Neural progenitor cell (in vitro differentiated cells): Measurements from ENCODE around the gene ARL6. TPM values are rescaled to one million over a fixed set of nuclear protein-coding genes. Genes with fewer than 3 reads are reported as not detected.

Experiments
- DNase-seq: peaks from one replicate; pipeline ENCODE4 v3.0.0-alpha.2; 2016; ENCODE audit warnings: low spot score
- H2AFZ ChIP-seq: fragments of 200-600 bp; sonication (generic); replicated peaks from 2 replicates; pipeline ENCODE4 v1.6.1; 2016; ENCODE audit warnings: antibody characterized with exemption
- H3F3A ChIP-seq: fragments of 200-600 bp; sonication (generic); 2 replicates; pipeline ENCODE4 v1.6.1; 2016; ENCODE audit warnings: antibody characterized with exemption, low read depth
- H3K27ac ChIP-seq: fragments of 200-600 bp; sonication (generic); 2 replicates; pipeline ENCODE4 v1.5.1; 2016; ENCODE audit warnings: mild to moderate bottlenecking
- H3K27me3 ChIP-seq: fragments of 200-600 bp; sonication (generic); 2 replicates; pipeline ENCODE4 v1.6.1; 2016; ENCODE audit warnings: mild to moderate bottlenecking, moderate library complexity
- H3K36me3 ChIP-seq: fragments of 200-600 bp; sonication (generic); 2 replicates; pipeline ENCODE4 v1.5.1; 2016
- H3K4me1 ChIP-seq: fragments of 200-600 bp; sonication (generic); 2 replicates; pipeline ENCODE4 v1.6.1; 2016; ENCODE audit warnings: mixed run types
- H3K4me2 ChIP-seq: fragments of 200-600 bp; sonication (generic); 2 replicates; pipeline ENCODE4 v1.6.1; 2016
- H3K4me3 ChIP-seq: fragments of 200-600 bp; sonication (generic); 2 replicates; pipeline ENCODE4 v1.5.1; 2016
- H3K79me2 ChIP-seq: fragments of 200-600 bp; sonication (generic); 2 replicates; pipeline ENCODE4 v1.6.1; 2016; ENCODE audit warnings: low read depth
- H3K9ac ChIP-seq: fragments of 200-600 bp; sonication (generic); 2 replicates; pipeline ENCODE4 v1.6.1; 2016
- H3K9me3 ChIP-seq: fragments of 200-600 bp; sonication (generic); 2 replicates; pipeline ENCODE4 v1.5.1; 2016; ENCODE audit warnings: low read depth
- H4K20me1 ChIP-seq: fragments of 200-600 bp; sonication (generic); 2 replicates; pipeline ENCODE4 v1.6.1; 2016; ENCODE audit warnings: low read depth
- H3K27ac Mint-ChIP-seq: 3 replicates; pipeline ENCODE4 v1.8.0; 2021; ENCODE audit warnings: mixed read lengths
- H3K27me3 Mint-ChIP-seq: 2 replicates; pipeline ENCODE4 v1.8.0; 2022; ENCODE audit warnings: low read depth, mild to moderate bottlenecking, inconsistent platforms, moderate library complexity, mixed read lengths; ENCODE audit not compliant: insufficient read depth
- H3K36me3 Mint-ChIP-seq: 3 replicates; pipeline ENCODE4 v1.8.0; 2021; ENCODE audit warnings: mixed read lengths
- H3K4me1 Mint-ChIP-seq: 3 replicates; pipeline ENCODE4 v1.8.0; 2021; ENCODE audit warnings: mixed read lengths
- H3K4me3 Mint-ChIP-seq: 3 replicates; pipeline ENCODE4 v1.8.0; 2021; ENCODE audit warnings: mild to moderate bottlenecking, moderate library complexity, mixed read lengths
- H3K9me3 Mint-ChIP-seq: 3 replicates; pipeline ENCODE4 v1.8.0; 2020; ENCODE audit warnings: mixed read lengths
- EZH2 ChIP-seq: fragments of 200-600 bp; sonication (generic); IDR thresholded peaks from 2 replicates; pipeline ENCODE4 v1.6.1; 2017; ENCODE audit warnings: antibody characterized with exemption, mild to moderate bottlenecking, moderate library complexity
- EZH2phosphoT487 ChIP-seq: fragments of 200-600 bp; sonication (generic); IDR thresholded peaks from 2 replicates; pipeline ENCODE4 v1.6.1; 2017; ENCODE audit warnings: antibody characterized with exemption
- total RNA-seq: library from RNA; depleted of rRNA; stranded (reverse); fragments of >200 nt; gene quantifications from 2 replicates; pipeline ENCODE4 v1.2.3, GENCODE V29; 2015; ENCODE audit warnings: low replicate concordance
- TF ChIP-seq, protein P1 (sequence below): fragments of 200-600 bp; sonication (generic); IDR thresholded peaks from 2 replicates; pipeline ENCODE4 v1.5.1; 2017; ENCODE audit warnings: antibody characterized with exemption, mild to moderate bottlenecking

The ARL6 gene
- total RNA-seq, 1 donor from 2014 or later = 14.2 TPM

- no peaks in the 10 kb centered on the region for H3K36me3 ChIP-seq
- Mint-ChIP-seq H3K4me3 (no peak overlapping the region), H3K9me3 (no peaks in the 10 kb centered on the region), H3K27ac (no peak overlapping the region), H3K4me1 (no peaks in the 10 kb centered on the region), H3K36me3 (peaks cover 2% of the 10 kb centered on the region), H3K27me3 (no peaks in the 10 kb centered on the region)
- DNase-seq = no peak
- H3K4me3 ChIP-seq = no peak overlapping the region
- H3K27me3 ChIP-seq = no peaks in the 10 kb centered on the region
- no peak overlapping the region for H2AFZ ChIP-seq
- no peaks in the 10 kb centered on the region for H3K79me2 ChIP-seq
- no peak overlapping the region for H3K27ac ChIP-seq
- H3K4me2 ChIP-seq = no peak overlapping the region
- no peaks in the 10 kb centered on the region for H3K4me1 ChIP-seq
- no peaks in the 10 kb centered on the region for H4K20me1 ChIP-seq
- H3K9ac ChIP-seq = no peak overlapping the region
- TF ChIP-seq, protein P1, sequence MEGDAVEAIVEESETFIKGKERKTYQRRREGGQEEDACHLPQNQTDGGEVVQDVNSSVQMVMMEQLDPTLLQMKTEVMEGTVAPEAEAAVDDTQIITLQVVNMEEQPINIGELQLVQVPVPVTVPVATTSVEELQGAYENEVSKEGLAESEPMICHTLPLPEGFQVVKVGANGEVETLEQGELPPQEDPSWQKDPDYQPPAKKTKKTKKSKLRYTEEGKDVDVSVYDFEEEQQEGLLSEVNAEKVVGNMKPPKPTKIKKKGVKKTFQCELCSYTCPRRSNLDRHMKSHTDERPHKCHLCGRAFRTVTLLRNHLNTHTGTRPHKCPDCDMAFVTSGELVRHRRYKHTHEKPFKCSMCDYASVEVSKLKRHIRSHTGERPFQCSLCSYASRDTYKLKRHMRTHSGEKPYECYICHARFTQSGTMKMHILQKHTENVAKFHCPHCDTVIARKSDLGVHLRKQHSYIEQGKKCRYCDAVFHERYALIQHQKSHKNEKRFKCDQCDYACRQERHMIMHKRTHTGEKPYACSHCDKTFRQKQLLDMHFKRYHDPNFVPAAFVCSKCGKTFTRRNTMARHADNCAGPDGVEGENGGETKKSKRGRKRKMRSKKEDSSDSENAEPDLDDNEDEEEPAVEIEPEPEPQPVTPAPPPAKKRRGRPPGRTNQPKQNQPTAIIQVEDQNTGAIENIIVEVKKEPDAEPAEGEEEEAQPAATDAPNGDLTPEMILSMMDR = no peak
- TF ChIP-seq EZH2 = no peak
- TF ChIP-seq EZH2phosphoT487 = no peak
- H3K9me3 ChIP-seq = no peaks in the 10 kb centered on the region
- H3F3A ChIP-seq = no peaks in the 10 kb centered on the region
These were observed 76.7 kb downstream of the ARL6 start for GRCh38 chr3:97841304-97841703.

GRCh38 chr3:97841956-97842355 is 77.4 kb downstream of the ARL6 start:
- Mint-ChIP-seq H3K4me3 (no peak overlapping the region), H3K36me3 (peaks cover 2% of the 10 kb centered on the region)
- TF ChIP-seq EZH2 = no peak
- no peak for TF ChIP-seq EZH2phosphoT487
- TF ChIP-seq, protein P1 = no peak

GRCh38 chr3:97848779-97849178 is 84.2 kb downstream of the ARL6 start:
- Histone ChIP-seq H3K79me2 (no peaks in the 10 kb centered on the region), H3K9ac (no peak overlapping the region), H3K36me3 (peaks cover under 1% of the 10 kb centered on the region), H3K27me3 (no peaks in the 10 kb centered on the region), H3K4me3 (no peak overlapping the region), H2AFZ (no peak overlapping the region), H3K27ac (no peak overlapping the region), H3K4me2 (no peak overlapping the region), H4K20me1 (no peaks in the 10 kb centered on the region), H3K4me1 (no peaks in the 10 kb centered on the region), H3K9me3 (no peaks in the 10 kb centered on the region), H3F3A (no peaks in the 10 kb centered on the region)
- Mint-ChIP-seq H3K4me3 (no peak overlapping the region), H3K27ac (no peak overlapping the region), H3K9me3 (peaks cover 7% of the 10 kb centered on the region), H3K27me3 (no peaks in the 10 kb centered on the region), H3K4me1 (no peaks in the 10 kb centered on the region), H3K36me3 (peaks cover 4% of the 10 kb centered on the region)
- DNase-seq = no peak
- no peak for TF ChIP-seq EZH2
- no peak for TF ChIP-seq EZH2phosphoT487
- TF ChIP-seq, protein P1 = no peak

More at GRCh38 chr3:97841956-97842355, 77.4 kb downstream of the ARL6 start:
- Histone ChIP-seq H3K4me1 (no peaks in the 10 kb centered on the region), H3K4me3 (no peak overlapping the region), H3K4me2 (no peak overlapping the region), H4K20me1 (no peaks in the 10 kb centered on the region), H3K9me3 (no peaks in the 10 kb centered on the region), H2AFZ (no peak overlapping the region), H3F3A (no peaks in the 10 kb centered on the region), H3K27me3 (no peaks in the 10 kb centered on the region), H3K79me2 (no peaks in the 10 kb centered on the region), H3K36me3 (no peaks in the 10 kb centered on the region), H3K27ac (no peak overlapping the region), H3K9ac (no peak overlapping the region)
- Mint-ChIP-seq H3K9me3 (no peaks in the 10 kb centered on the region), H3K4me1 (no peaks in the 10 kb centered on the region), H3K27ac (no peak overlapping the region), H3K27me3 (no peaks in the 10 kb centered on the region)
- DNase-seq = no peak

Other genes with a start within 250 kb of the ARL6 start
- gene CRYBG3, start 57.3 kb downstream of the ARL6 start, total RNA-seq = 9.4 and 12.3 TPM in 2 replicates
- 10.4 TPM in 2 replicates for gene RIOX2, start 207.7 kb downstream of the ARL6 start, total RNA-seq